ENCODE results near the gene EMC7.

GRCh38 chr15:34065941-34066340 is 35.7 kb downstream of the EMC7 start:
- TF ChIP-seq CTCF (conservative IDR thresholded peaks at IDR 0.05; ENCODE audit: low read depth, low read length): no peak
- TF ChIP-seq EZH2 (IDR thresholded peaks at IDR 0.05; ENCODE audit: low read length, unreplicated experiment): no peak

Data from PC-3 (cell line).